ENCODE data around the gene PPP1R3C.

Gene PPP1R3C

GRCh38 chr10:91632671-91633550 lies at the start of gene PPP1R3C:
PPP1R3C (minus strand) TSS chr10:91633071; CDS start chr10:91632969, 102 bp downstream.
- peak; percentile 60 to 66 for DNase-seq

DNA sequence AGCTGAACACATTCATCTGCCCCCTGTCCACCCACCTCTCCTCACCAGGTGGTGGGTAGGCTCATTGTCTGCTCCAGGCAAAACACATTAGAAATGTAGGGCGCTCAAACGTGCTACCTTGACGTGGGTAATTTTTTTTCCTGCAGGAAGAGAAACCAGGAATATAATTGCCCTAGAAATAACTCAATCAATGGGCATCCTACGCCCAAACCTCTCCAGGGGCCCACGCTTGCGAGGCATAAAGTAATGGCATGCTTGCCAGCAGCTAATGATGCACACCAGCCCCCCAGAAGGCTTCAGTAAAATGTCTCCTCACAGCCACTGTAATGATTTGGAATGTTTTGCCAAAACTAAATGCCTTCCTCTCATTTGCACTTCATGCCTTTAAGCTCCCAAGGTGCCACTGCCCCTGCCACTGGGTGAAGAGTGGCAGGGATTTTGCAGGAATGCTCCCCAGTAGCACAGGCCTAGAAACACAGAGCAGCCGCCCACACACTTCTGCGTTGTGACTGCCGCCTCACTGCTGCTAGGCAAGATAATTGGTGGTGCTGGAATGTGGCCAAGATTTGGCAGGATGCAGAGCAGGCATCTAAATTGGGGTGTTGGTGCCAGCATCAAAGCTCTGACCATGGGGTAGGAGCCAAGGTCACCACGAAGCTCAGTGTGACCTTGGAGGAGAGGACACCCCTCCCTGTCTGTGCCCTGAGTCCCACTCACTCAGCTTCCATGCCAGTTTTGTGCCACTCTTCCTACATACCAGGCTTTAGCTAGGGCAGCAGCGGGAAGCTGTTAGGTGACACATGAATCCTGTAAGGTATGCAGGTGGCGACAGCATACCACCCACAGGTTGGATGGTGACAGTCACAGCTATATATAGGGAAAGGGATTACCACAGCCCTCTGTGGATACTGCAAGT lies 48.7 kb upstream of the PPP1R3C start:
- DNase-seq = no peak

- no peak for DNase-seq
Measured at GRCh38 chr10:91680487-91680886, 47.6 kb upstream of the PPP1R3C start.

DNA sequence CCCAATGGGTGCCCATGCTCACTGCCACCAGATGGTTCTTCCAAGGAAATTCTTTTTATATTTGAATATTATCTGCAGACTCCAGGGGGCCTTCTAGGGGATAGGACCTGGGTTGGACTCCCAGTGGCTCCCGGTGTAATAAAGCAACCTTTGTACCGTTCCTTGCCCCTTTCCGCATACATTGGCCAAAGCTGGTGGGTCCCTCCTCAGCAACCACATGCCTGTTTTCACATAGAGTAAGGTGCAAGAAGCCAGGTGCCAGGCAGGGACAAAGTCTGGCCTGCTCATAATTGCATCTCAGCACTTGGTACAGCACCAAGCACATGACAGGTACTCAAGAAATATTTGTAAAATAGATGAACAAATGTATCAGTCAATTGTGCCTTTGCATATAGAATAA lies 46.4 kb upstream of the PPP1R3C start:
- no peak for DNase-seq

DNA sequence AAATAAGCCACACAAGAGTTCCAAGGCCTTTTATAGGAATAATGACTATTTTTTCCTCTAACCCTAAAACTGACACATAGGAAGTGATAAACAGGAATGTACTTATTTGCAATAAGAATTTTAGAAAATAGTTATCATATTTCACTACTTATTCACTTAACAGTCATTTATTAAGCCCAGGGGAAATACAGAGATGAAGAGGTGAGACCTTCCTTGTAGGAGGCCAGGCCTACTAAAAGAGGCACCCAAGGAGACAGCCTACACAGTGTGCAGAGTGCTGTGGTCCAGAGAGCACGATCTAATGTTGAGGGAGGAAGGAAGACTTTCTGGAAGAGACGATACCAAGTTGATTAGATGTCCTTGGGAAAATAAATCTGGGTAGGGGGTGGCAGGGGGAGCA lies 45.0 kb upstream of the PPP1R3C start:
- no peak for DNase-seq

- no peak for DNase-seq
Measured at GRCh38 chr10:91672021-91672608, 39.2 kb upstream of the PPP1R3C start.

DNA sequence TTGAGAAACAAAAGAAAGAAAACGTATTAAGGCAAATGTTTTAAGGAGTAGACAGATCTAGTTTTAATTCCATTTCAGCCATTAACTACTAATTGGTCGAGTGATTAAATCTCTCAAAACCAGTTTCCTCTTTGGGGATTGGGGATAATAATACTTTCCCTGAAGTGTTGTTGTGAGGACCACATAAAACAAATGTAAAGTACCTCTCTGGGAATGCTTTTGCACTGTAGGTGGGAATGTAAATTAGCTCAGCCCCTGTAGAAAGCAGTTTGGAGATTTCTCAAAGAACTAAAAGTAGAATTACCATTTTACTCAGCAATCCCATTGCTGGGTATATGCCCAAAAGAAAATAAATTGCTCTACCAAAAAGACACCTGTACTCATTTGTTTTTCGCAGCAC lies 36.0 kb upstream of the PPP1R3C start:
- DNase-seq = no peak

GRCh38 chr10:91665842-91666241 lies 33.0 kb upstream of the PPP1R3C start:
- no peak for DNase-seq

- DNase-seq = no peak
Measured at GRCh38 chr10:91664426-91664825, 31.6 kb upstream of the PPP1R3C start.

DNA sequence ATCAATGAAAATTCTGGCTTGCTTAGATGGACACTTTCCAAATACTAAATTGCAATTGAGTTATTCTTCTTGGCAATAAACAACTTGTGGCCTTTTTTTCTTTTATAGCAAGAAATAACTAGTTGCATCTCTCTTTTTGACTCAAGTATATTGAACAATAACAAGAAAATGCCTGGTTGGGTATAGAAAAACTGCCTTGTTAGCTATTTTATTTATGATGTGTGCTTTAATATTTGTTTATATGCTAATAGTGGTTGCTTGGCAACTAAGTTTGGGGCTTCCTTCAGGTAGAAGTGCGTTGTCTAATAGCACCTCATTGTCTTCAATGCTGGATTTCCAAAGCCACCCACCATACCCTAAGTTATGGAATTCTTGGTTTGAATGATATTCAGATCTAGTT lies 30.1 kb upstream of the PPP1R3C start:
- no peak for DNase-seq

DNA sequence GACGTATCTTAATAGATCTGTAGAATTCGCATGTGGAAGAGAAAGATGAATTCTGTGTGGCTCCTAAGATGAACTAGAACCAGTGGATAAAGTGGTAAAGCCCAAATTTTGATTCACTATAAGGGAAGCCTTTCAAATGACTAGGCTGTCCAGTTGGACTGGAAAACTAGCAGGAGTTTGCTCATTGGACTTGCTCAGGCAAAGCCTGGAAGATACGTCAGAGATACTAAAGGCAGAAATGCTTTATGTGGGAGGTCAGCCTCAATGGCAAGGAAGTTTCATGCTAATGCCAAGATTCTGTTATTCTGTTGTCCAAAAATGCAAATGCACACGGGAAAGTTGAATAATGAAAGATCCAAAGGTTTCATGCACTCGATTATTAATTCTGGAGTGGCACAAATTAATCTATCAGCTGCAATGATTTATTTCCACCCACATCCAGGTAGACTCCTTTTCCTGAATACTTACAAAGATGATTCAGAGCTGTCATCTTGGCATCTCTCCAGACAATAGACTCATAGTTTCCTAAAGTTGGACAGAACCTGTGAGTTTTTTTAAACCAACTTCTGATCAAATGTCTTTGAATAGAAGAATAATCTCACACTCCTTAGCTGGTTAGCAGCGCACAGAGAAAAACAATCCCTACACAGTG lies 20.5 kb upstream of the PPP1R3C start:
- no peak for DNase-seq

DNA sequence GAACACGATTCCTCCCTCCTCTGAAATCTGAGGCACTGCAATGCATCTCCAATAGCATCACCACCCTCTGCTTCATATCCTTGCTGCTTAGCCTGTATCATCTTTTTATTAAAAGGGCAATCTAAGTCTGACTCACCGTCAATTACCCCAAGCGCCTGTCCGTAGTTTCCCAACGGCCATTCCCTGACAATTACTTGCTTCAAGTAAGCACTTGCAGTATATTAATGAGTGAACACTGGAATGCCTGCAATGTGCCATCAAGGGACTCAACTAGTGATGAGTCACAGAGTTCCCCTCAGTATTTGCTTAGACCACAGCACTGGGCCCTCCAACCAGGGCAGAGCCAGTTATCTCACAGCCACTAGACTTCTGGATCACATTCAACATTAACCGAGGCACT lies 19.5 kb upstream of the PPP1R3C start:
- no peak for DNase-seq

GRCh38 chr10:91643700-91644099 lies 10.8 kb upstream of the PPP1R3C start:
- no peak for DNase-seq

DNA sequence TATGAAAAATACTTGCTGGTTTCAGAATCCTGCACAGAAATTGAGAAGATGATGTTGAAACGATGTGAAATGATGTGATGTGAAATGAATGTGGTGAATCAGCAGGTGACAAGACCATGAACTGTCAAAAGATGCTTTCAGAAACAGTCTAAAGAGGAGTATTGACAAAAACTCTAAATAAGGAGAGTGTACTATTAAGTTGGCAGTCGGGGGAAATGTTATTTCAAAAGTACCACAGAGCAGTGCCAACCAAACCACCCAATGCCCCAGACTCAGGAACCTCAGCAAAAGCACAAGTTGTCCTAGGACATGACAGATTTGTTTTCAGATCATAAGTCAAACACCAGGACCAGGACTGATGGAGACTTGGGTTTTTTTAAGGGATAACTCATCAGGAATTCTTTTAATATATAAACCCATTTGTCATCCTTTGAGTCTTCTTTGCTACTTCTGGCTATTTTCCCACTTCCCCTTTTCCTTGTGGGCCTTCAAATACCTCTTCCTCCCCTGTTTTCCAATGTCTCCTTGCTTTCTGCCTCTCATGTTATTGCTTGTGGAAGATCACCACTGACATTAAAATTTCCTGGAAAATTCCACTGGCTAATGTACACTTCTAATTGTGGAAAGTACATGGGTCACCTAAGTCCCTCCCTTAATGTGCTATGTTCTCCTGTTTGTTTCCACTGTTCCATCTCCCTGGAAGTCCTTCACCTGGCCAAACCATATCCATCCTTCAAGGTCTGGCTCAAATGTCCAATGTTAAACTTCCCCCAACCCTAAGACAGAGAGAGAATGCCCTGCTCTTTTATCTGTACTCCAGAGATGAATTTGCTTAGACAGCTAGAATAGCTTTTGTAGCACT lies 10.2 kb upstream of the PPP1R3C start:
- DNase-seq = no peak

- DNase-seq = no peak
Measured at GRCh38 chr10:91636892-91637291, 4.0 kb upstream of the PPP1R3C start.

DNA sequence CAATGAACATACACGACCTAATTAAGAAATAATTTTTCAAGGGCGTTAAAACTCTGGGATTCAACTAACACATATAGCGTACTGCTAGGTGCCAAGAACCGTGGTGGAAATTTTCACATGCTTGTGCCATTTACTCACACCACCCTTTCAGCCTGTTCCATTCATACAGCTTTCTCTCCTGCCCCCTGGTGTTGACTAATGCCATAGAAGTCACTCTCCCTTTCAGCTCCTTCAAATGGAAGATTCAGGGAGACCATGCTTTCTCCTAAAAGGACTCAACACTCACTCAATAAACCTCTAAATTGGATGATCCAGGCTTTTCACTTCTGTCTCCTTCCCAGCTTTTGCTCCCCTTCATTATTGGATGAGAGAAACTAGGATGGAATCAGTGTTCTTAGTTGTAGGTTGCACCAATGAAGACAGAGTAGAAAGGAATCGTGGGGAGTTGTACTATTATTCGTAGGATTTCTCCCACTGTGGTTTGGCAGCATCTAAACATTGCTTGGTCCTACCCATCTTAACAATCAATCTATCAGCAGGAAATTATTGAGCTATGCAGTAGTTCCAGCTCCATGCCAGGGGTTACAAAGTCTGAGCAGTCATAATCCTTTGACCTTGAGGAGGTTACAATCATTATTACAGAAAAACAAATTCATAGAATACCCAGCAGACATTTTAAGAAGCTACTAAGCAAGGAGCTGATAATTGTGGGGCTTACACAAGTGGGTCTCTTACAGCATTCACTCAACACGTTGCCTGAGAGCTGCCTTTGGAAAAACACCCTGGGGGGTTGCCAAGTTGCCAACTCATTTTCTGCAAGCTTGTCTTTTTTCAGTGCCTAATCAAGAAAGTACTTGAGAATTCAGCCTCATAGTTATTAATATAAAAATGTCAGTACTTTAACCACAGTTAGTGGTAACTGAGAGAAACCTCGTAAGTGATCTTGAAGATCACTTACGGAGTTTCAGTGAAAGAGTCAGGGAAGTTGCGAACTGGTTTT lies 2.8 kb upstream of the PPP1R3C start:
- DNase-seq = peak; percentile 19 to 58

DNA sequence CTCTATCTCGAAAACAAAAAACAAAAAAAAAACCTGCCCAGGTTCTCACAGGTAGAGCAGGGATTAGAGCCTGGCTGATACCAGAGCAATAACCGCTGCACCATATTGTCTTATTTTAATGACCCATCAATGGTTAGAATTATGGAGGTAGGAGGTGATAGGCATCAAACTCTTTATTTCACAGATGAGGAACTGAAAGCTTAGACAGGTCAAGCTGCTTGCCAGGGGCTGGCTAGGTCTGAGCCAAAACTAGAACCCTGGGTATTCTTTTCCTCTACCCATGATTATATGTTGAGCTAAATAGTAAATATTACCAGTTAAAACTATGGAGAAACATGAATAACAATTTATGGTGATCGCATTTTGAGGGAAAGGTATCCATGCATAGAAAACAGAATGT lies 2.0 kb upstream of the PPP1R3C start:
- no peak for DNase-seq

DNA sequence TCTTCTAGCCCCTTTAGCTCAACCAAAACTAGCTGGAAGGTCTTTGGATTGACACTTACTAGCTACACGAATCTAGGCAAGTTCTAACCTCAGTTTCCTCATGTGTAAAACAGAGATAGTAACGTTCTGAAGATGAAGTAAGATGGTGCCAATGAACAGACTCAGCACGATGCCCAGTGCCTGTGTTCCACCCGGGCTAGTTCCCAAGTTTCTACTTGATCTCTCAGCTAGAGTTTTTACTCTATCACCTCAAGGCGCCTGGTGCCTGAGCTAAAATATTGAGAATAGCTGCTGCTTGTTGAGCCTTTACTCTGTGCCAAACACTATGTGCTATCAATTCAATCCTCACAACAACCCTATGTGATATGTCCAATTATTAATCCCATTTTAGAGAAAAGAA lies 1.4 kb upstream of the PPP1R3C start:
- no peak for DNase-seq

GRCh38 chr10:91630625-91631024 lies 2.2 kb downstream of the PPP1R3C start:
- no peak for DNase-seq

GRCh38 chr10:91629715-91630549 lies 2.9 kb downstream of the PPP1R3C start:
- no peak for DNase-seq

Measured in activated CD4-positive, alpha-beta T cell treated with anti-CD3 and anti-CD28 coated beads, Interleukin-2, amount 50 U/mL, for 48 hours (primary cell).